Right lung (tissue), 5 donors: ENCODE measurements around the gene CFAP44. TPM values are rescaled to one million over a fixed set of nuclear protein-coding genes. Genes with fewer than 3 reads are reported as not detected.

ENCODE experiments used
- polyA plus RNA-seq, 5 donors: library from polyadenylated mRNA; unstranded; fragments of 120-200 nt; gene quantifications; one replicate each; pipeline versions ENCODE4 v1.2.1 to v1.2.3, GENCODE V29; 2013; ENCODE audit warnings: inconsistent platforms in 1 of 5, low replicate concordance in 1 of 5; ENCODE audit not compliant: insufficient read length in 5 of 5, insufficient read depth in 1 of 5

Gene CFAP44
- polyA plus RNA-seq, 5 donors, result 18.5 to 30.8 (median 27.2) TPM

Other genes with a start within 250 kb of the CFAP44 start
- 10 to 100 TPM; 22.6 to 37.4 (median 27.2) TPM for gene BOC, start 229.9 kb downstream of the CFAP44 start, polyA plus RNA-seq
- gene SPICE1, start 73.7 kb upstream of the CFAP44 start, polyA plus RNA-seq, result 10 to 100 TPM; 17.5 to 34.7 (median 27.4) TPM
- 1 to 10 TPM; 1.4 to 2.7 (median 2.1) TPM for gene SIDT1, start 91.1 kb upstream of the CFAP44 start, polyA plus RNA-seq